Lower lobe of right lung (tissue), 2 donors: ENCODE measurements around the gene TIMP3. TPM values are rescaled to one million over a fixed set of nuclear protein-coding genes. Genes with fewer than 3 reads are reported as not detected.
A peak's percentile ranks its signal among the peaks of the same experiment; 100 is the strongest.

Source experiments
- ATAC-seq, 2 donors: fragments of 200-7000 bp; cut with Tn5 transposase; one replicate each; pipeline ENCODE4 v1.9.1; 2020 to 2022; ENCODE audit warnings: mild to moderate bottlenecking in 2 of 2, moderate library complexity in 2 of 2
- DNase-seq: peaks from one replicate; pipeline ENCODE4 v3.0.0-alpha.2; 2020
- H3K27ac ChIP-seq: fragments of 200-600 bp; one replicate; pipeline ENCODE4 v1.8.0; 2022
- H3K27me3 ChIP-seq: fragments of 200-600 bp; one replicate; pipeline ENCODE4 v1.8.0; 2022; ENCODE audit warnings: low read depth
- H3K36me3 ChIP-seq: fragments of 200-600 bp; one replicate; pipeline ENCODE4 v1.8.0; 2022; ENCODE audit warnings: mild to moderate bottlenecking
- H3K4me1 ChIP-seq: fragments of 200-600 bp; one replicate; pipeline ENCODE4 v1.8.0; 2022
- H3K4me3 ChIP-seq: fragments of 200-600 bp; one replicate; pipeline ENCODE4 v1.8.0; 2022; ENCODE audit warnings: mild to moderate bottlenecking
- H3K9me3 ChIP-seq: fragments of 200-600 bp; one replicate; pipeline ENCODE4 v1.8.0; 2022
- intact Hi-C: fragments of 100-400 bp; cut with DNase I; formaldehyde crosslinking; loops from one replicate; pipeline ENCODE4 v1.11.0; 2022
- total RNA-seq: library from RNA; stranded (reverse); fragmentation: NEBNext Ultra II Directional; extraction: Animal tissue kit (Norgen Biotek cat#: 25700); gene quantifications from one replicate; pipeline ENCODE4 v1.2.1, GENCODE V29; 2021
- TF ChIP-seq, protein P1 (sequence below): fragments of 200-600 bp; IDR thresholded peaks from one replicate; pipeline ENCODE4 v1.8.0; 2022; ENCODE audit warnings: antibody characterized with exemption, mild to moderate bottlenecking
- donor health status: DM: no; HTN: yes; CAD: no; lungs with severe emphysema.

TIMP3 gene
- total RNA-seq, 1 donor from 2014 or later: 390 TPM

- H3K4me3 ChIP-seq: no peak overlapping the region
- no peaks in the 10 kb centered on the region for H3K9me3 ChIP-seq
- intact Hi-C loops: no loop called here
- peaks cover 45% of the 10 kb centered on the region for H3K4me1 ChIP-seq
- DNase-seq (no peak), ATAC-seq (no peak)
- H3K36me3 ChIP-seq: no peaks in the 10 kb centered on the region
- TF ChIP-seq, protein P1, sequence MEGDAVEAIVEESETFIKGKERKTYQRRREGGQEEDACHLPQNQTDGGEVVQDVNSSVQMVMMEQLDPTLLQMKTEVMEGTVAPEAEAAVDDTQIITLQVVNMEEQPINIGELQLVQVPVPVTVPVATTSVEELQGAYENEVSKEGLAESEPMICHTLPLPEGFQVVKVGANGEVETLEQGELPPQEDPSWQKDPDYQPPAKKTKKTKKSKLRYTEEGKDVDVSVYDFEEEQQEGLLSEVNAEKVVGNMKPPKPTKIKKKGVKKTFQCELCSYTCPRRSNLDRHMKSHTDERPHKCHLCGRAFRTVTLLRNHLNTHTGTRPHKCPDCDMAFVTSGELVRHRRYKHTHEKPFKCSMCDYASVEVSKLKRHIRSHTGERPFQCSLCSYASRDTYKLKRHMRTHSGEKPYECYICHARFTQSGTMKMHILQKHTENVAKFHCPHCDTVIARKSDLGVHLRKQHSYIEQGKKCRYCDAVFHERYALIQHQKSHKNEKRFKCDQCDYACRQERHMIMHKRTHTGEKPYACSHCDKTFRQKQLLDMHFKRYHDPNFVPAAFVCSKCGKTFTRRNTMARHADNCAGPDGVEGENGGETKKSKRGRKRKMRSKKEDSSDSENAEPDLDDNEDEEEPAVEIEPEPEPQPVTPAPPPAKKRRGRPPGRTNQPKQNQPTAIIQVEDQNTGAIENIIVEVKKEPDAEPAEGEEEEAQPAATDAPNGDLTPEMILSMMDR: no peak
- peaks cover 5% of the 10 kb centered on the region for H3K27me3 ChIP-seq
- H3K27ac ChIP-seq: no peak overlapping the region
Measured at GRCh38 chr22:32758866-32759385, 42.6 kb upstream of the TIMP3 start.

GRCh38 chr22:32760396-32760795, 41.1 kb upstream of the TIMP3 start:
- no peak overlapping the region for H3K4me3 ChIP-seq
- H3K4me1 ChIP-seq: peaks cover 41% of the 10 kb centered on the region
- H3K9me3 ChIP-seq: no peaks in the 10 kb centered on the region
- no peaks in the 10 kb centered on the region for H3K36me3 ChIP-seq
- ATAC-seq (peak; percentile 11 to 40), DNase-seq (no peak)
- H3K27ac ChIP-seq: peak overlapping the region; percentile 50
- TF ChIP-seq, protein P1: no peak
- intact Hi-C loops: no loop called here
- peaks cover 5% of the 10 kb centered on the region for H3K27me3 ChIP-seq

- TF ChIP-seq, protein P1: no peak
Measured at GRCh38 chr22:32760815-32761214, 40.7 kb upstream of the TIMP3 start.

DNA sequence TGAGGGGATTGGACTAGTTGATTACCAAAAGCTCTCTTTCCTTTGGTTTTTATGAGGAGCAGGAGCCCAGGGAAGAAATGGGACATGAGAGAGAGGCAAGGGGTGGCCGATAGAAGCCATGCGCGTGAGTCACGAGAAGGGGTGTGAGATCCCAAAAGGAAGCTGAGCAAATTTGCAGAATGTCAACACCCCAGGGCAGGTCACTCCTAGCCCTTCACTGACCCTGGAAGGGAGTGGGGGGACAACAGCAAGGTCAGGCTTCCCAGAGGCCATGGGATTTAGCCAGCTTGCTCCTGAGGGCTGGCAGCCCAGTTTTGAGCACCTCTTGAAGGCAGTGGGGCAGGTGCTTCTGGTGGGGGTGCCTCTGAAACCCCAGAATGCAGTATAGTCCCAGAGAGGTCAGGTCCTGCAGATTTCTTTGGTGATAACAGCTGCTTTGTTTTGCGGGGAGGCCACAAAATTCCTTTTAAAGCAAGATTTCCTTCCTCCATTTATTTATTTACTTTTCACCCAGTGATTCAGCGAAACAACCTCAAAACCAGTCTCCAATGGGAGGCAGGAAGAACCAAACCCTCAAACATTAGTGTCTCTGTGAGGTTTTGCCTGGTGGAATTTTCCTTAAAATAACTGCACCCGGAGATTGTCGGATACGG, 40.1 kb upstream of the TIMP3 start:
- DNase-seq (no peak), ATAC-seq (peak; percentile 31 to 40)
- TF ChIP-seq, protein P1: no peak

More at GRCh38 chr22:32760815-32761214, 40.7 kb upstream of the TIMP3 start:
- H3K36me3 ChIP-seq: no peaks in the 10 kb centered on the region
- H3K4me1 ChIP-seq: peaks cover 41% of the 10 kb centered on the region
- intact Hi-C loops: no loop called here
- no peaks in the 10 kb centered on the region for H3K9me3 ChIP-seq
- peaks cover 5% of the 10 kb centered on the region for H3K27me3 ChIP-seq
- no peak overlapping the region for H3K4me3 ChIP-seq
- peak; percentile 76 to 79 for ATAC-seq
- DNase-seq: no peak
- H3K27ac ChIP-seq: peak overlapping the region; percentile 65

GRCh38 chr22:32764330-32765131, 37.0 kb upstream of the TIMP3 start:
- H3K27me3 ChIP-seq: peaks cover 5% of the 10 kb centered on the region
- intact Hi-C loops: no loop called here
- DNase-seq (no peak), ATAC-seq (peak; percentile 59 to 72)
- H3K4me3 ChIP-seq: no peak overlapping the region
- TF ChIP-seq, protein P1: no peak
- H3K27ac ChIP-seq: peak overlapping the region; percentile 77
- peaks cover 5% of the 10 kb centered on the region for H3K9me3 ChIP-seq
- H3K36me3 ChIP-seq: no peaks in the 10 kb centered on the region
- H3K4me1 ChIP-seq: peaks cover 41% of the 10 kb centered on the region

More for the DNA sequence above, 40.1 kb upstream of the TIMP3 start:
- H3K27ac ChIP-seq: peak overlapping the region; percentile 65
- H3K27me3 ChIP-seq: peaks cover 5% of the 10 kb centered on the region
- no peak overlapping the region for H3K4me3 ChIP-seq
- H3K4me1 ChIP-seq: peaks cover 41% of the 10 kb centered on the region
- intact Hi-C loops: no loop called here
- no peaks in the 10 kb centered on the region for H3K36me3 ChIP-seq
- H3K9me3 ChIP-seq: no peaks in the 10 kb centered on the region
